Measurements from ENCODE around the gene ITIH1. TPM values are rescaled to one million over a fixed set of nuclear protein-coding genes. Genes with fewer than 3 reads are reported as not detected.

Gene ITIH1
- total RNA-seq, 1 experiment from 2014 or later = not detected

DNA sequence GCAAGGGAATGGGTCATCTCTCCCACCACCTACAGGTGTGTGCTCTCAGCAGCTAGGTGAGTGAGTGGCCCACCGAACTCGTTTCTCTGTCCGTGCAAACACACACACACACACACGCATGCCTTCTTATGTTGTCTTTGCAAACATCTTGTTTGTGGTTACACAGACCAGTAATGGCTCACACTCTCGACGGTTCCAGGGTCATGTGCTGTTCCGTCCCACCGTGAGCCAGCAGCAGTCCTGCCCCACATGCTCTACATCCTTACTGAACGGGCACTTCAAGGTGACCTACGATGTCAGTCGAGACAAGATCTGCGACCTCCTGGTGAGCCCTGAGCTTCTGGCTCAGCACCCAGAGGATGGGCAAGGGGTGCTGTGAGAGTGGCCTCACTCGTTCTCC lies 4.3 kb downstream of the ITIH1 start:
- no peaks in the 10 kb centered on the region for H3K36me3 ChIP-seq (ENCODE audit: low read depth)
- POLR2A ChIA-PET (ENCODE audit: unreplicated experiment) = interaction anchor here (0.7 kb wide), 1 partner anchor 9 kb away, joined by 5 read pairs; no protein-coding TSS in a partner anchor
- H4K20me1 ChIP-seq (ENCODE audit: insufficient read depth) = no peaks in the 10 kb centered on the region
- H3K4me2 ChIP-seq = no peak overlapping the region
- no peaks in the 10 kb centered on the region for H3K9me2 ChIP-seq (ENCODE audit: insufficient read depth)
- H3K4me1 ChIP-seq (replicated peaks; ENCODE audit: insufficient read depth) = no peaks in the 10 kb centered on the region
- DNase-seq = no peak
- BruUV-seq (replicated peaks) = no TSS peak
- H3K27me3 ChIP-seq (ENCODE audit: insufficient read depth, low read depth) = peaks cover 45% of the 10 kb centered on the region
- no peaks in the 10 kb centered on the region for H3K79me2 ChIP-seq (ENCODE audit: low read depth)
- H3K4me3 ChIP-seq = no peak overlapping the region
- TF ChIP-seq, protein P1, sequence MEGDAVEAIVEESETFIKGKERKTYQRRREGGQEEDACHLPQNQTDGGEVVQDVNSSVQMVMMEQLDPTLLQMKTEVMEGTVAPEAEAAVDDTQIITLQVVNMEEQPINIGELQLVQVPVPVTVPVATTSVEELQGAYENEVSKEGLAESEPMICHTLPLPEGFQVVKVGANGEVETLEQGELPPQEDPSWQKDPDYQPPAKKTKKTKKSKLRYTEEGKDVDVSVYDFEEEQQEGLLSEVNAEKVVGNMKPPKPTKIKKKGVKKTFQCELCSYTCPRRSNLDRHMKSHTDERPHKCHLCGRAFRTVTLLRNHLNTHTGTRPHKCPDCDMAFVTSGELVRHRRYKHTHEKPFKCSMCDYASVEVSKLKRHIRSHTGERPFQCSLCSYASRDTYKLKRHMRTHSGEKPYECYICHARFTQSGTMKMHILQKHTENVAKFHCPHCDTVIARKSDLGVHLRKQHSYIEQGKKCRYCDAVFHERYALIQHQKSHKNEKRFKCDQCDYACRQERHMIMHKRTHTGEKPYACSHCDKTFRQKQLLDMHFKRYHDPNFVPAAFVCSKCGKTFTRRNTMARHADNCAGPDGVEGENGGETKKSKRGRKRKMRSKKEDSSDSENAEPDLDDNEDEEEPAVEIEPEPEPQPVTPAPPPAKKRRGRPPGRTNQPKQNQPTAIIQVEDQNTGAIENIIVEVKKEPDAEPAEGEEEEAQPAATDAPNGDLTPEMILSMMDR (conservative IDR thresholded peaks at IDR 0.05) = no peak
- TF ChIP-seq EZH2 (IDR thresholded peaks at IDR 0.05; ENCODE audit: low read depth) = no peak
- H3F3A ChIP-seq (ENCODE audit: insufficient read depth, low read depth) = no peaks in the 10 kb centered on the region
- CTCF ChIA-PET = no interaction called here
- no peak overlapping the region for H2AFZ ChIP-seq
- intact Hi-C loops (cut with micrococcal nuclease; ENCODE audit: unreplicated experiment) = no loop called here
- H3K9me3 ChIP-seq (ENCODE audit: insufficient read depth, low read depth) = no peaks in the 10 kb centered on the region
- no peak overlapping the region for H3K27ac ChIP-seq

DNA sequence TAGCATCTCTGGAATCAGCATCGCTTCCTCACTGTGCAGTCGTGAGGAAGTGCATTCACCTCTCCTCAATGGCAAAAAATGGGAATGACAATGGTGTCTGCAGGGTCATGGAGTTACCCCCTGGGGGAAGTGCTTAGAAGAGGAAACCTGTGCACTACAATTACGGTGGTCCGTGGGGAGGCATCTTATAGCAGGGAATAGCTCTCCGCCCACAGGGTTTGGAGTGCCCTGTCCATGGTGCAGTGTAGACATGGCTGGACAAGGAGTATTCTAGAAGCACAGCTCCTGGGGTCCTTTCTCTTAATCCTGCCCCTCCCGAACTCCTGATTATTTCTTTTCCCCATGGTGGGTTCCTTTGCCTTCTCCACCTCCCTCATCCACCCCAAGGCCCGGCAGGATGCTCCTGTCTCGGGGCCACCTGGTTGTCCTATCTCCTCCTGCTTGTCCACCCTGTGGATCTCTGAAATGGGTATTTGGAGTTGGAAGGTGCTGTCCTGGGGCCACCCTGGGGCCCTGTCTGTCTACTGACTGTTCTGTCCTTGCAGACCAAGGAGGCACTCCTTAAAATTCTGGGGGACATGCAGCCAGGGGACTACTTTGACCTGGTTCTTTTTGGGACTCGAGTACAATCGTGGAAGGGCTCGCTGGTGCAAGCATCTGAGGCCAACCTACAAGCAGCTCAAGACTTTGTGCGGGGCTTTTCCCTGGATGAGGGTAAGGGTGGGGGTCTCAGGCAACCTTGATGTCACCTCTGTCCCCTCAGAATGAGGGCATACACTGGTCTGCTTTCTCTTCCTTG lies 5.2 kb downstream of the ITIH1 start:
- CTCF ChIA-PET = no interaction called here
- no peaks in the 10 kb centered on the region for H3F3A ChIP-seq (ENCODE audit: insufficient read depth, low read depth)
- H3K27ac ChIP-seq = no peak overlapping the region
- DNase-seq = no peak
- intact Hi-C loops (cut with micrococcal nuclease; ENCODE audit: unreplicated experiment) = no loop called here
- BruUV-seq (replicated peaks) = no TSS peak
- TF ChIP-seq, protein P1 (conservative IDR thresholded peaks at IDR 0.05) = no peak
- TF ChIP-seq EZH2 (IDR thresholded peaks at IDR 0.05; ENCODE audit: low read depth) = no peak
- peaks cover 49% of the 10 kb centered on the region for H3K27me3 ChIP-seq (ENCODE audit: insufficient read depth, low read depth)
- H3K4me2 ChIP-seq = no peak overlapping the region
- H3K79me2 ChIP-seq (ENCODE audit: low read depth) = no peaks in the 10 kb centered on the region
- H3K36me3 ChIP-seq (ENCODE audit: low read depth) = no peaks in the 10 kb centered on the region
- no peak overlapping the region for H2AFZ ChIP-seq
- H3K9me2 ChIP-seq (ENCODE audit: insufficient read depth) = no peaks in the 10 kb centered on the region
- no peak overlapping the region for H3K4me3 ChIP-seq
- H3K9me3 ChIP-seq (ENCODE audit: insufficient read depth, low read depth) = no peaks in the 10 kb centered on the region
- POLR2A ChIA-PET (ENCODE audit: unreplicated experiment) = no interaction called here
- H3K4me1 ChIP-seq (replicated peaks; ENCODE audit: insufficient read depth) = no peaks in the 10 kb centered on the region
- no peaks in the 10 kb centered on the region for H4K20me1 ChIP-seq (ENCODE audit: insufficient read depth)

DNA sequence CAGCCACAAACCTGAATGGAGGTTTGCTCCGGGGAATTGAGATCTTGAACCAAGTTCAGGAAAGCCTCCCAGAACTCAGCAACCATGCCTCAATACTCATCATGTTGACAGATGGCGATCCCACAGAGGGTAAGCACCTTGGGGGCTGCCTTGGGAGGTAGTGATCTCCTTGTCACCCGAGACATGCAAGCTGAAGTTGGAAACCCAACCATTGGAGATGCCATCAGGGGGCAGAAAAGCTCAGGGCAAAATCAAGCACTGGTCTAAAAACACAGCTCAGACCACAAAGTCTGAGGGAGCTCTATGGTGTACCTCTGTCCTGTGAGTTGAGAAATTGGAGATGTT lies 5.8 kb downstream of the ITIH1 start:
- no peak overlapping the region for H2AFZ ChIP-seq
- TF ChIP-seq, protein P1 (conservative IDR thresholded peaks at IDR 0.05) = no peak
- TF ChIP-seq EZH2 (IDR thresholded peaks at IDR 0.05; ENCODE audit: low read depth) = no peak
- DNase-seq = no peak
- no peaks in the 10 kb centered on the region for H3K9me3 ChIP-seq (ENCODE audit: insufficient read depth, low read depth)
- H3K27ac ChIP-seq = no peak overlapping the region
- no TSS peak for BruUV-seq (replicated peaks)
- intact Hi-C loops (cut with micrococcal nuclease; ENCODE audit: unreplicated experiment) = no loop called here
- no peaks in the 10 kb centered on the region for H4K20me1 ChIP-seq (ENCODE audit: insufficient read depth)
- H3K4me2 ChIP-seq = no peak overlapping the region
- H3K79me2 ChIP-seq (ENCODE audit: low read depth) = no peaks in the 10 kb centered on the region
- H3F3A ChIP-seq (ENCODE audit: insufficient read depth, low read depth) = no peaks in the 10 kb centered on the region
- peaks cover 49% of the 10 kb centered on the region for H3K27me3 ChIP-seq (ENCODE audit: insufficient read depth, low read depth)
- no peaks in the 10 kb centered on the region for H3K36me3 ChIP-seq (ENCODE audit: low read depth)
- no peak overlapping the region for H3K4me3 ChIP-seq
- no peaks in the 10 kb centered on the region for H3K4me1 ChIP-seq (replicated peaks; ENCODE audit: insufficient read depth)
- no peaks in the 10 kb centered on the region for H3K9me2 ChIP-seq (ENCODE audit: insufficient read depth)
- ChIA-PET CTCF (no interaction called here), POLR2A (ENCODE audit: unreplicated experiment) (no interaction called here)
